HepG2 (cell line): ENCODE data around the gene UNC13D. TPM values are rescaled to one million over a fixed set of nuclear protein-coding genes. Genes with fewer than 3 reads are reported as not detected.

Experiments
- ATRX ChIP-seq: sonication (generic); formaldehyde crosslinking; IDR thresholded peaks from 2 replicates; pipeline ENCODE4 v1.4.0; 2020; ENCODE audit warnings: missing genetic modification reagents, borderline replicate concordance
- HNRNPUL1 ChIP-seq: fragments of 200-400 bp; formaldehyde crosslinking; IDR thresholded peaks from 2 replicates; pipeline ENCODE4 v1.6.1; 2017; ENCODE audit warnings: low read depth, mild to moderate bottlenecking, low read length, moderate library complexity
- HOXA3 ChIP-seq: sonication (generic); formaldehyde crosslinking; IDR thresholded peaks from 2 replicates; pipeline ENCODE4 v1.5.0; 2020; ENCODE audit warnings: missing genetic modification reagents
- KLF11 ChIP-seq: IDR thresholded peaks from 2 replicates; pipeline ENCODE4 v1.6.1; 2016; ENCODE audit warnings: missing compliant biosample characterization
- MXI1 ChIP-seq: IDR thresholded peaks from 3 replicates; pipeline ENCODE4 v1.6.1; 2012; ENCODE audit warnings: low read depth, low read length, inconsistent platforms, borderline replicate concordance
- MYNN ChIP-seq: sonication (generic); formaldehyde crosslinking; IDR thresholded peaks from 2 replicates; pipeline ENCODE4 v1.4.0; 2020; ENCODE audit warnings: mild to moderate bottlenecking, low read depth, missing genetic modification reagents
- RARG ChIP-seq: sonication (generic); formaldehyde crosslinking; IDR thresholded peaks from 2 replicates; pipeline ENCODE4 v1.4.0; 2020; ENCODE audit warnings: low read depth, mild to moderate bottlenecking, missing genetic modification reagents
- SIN3B ChIP-seq: fragments of 150-350 bp; IDR thresholded peaks from 2 replicates; pipeline ENCODE4 v1.6.1; 2014; ENCODE audit warnings: low read length
- SMAD9 ChIP-seq: sonication (generic); formaldehyde crosslinking; IDR thresholded peaks from 2 replicates; pipeline ENCODE4 v1.5.1; 2020; ENCODE audit warnings: mild to moderate bottlenecking, missing genetic modification reagents
- TARDBP ChIP-seq: sonication (generic); formaldehyde crosslinking; IDR thresholded peaks from 2 replicates; pipeline ENCODE4 v1.8.0; 2022; ENCODE audit warnings: mild to moderate bottlenecking, missing genetic modification reagents
- ZBTB21 ChIP-seq: sonication (generic); formaldehyde crosslinking; IDR thresholded peaks from 2 replicates; pipeline ENCODE4 v1.4.0; 2020; ENCODE audit warnings: missing genetic modification reagents
- ZBTB3 ChIP-seq: sonication (generic); formaldehyde crosslinking; IDR thresholded peaks from 2 replicates; pipeline ENCODE4 v1.4.0; 2020; ENCODE audit warnings: low read depth, mild to moderate bottlenecking, moderate library complexity, missing genetic modification reagents, borderline replicate concordance
- ZFP62 ChIP-seq: sonication (generic); formaldehyde crosslinking; IDR thresholded peaks from 2 replicates; pipeline ENCODE4 v1.4.0; 2020; ENCODE audit warnings: missing genetic modification reagents
- ZNF281 ChIP-seq: sonication (generic); formaldehyde crosslinking; IDR thresholded peaks from 2 replicates; pipeline ENCODE4 v1.4.0; 2020; ENCODE audit warnings: missing genetic modification reagents, borderline replicate concordance
- ZNF530 ChIP-seq: sonication (generic); formaldehyde crosslinking; IDR thresholded peaks from 2 replicates; pipeline ENCODE4 v1.5.0; 2020; ENCODE audit warnings: low read depth, mild to moderate bottlenecking, missing genetic modification reagents
- ZNF562 ChIP-seq: sonication (generic); formaldehyde crosslinking; IDR thresholded peaks from 2 replicates; pipeline ENCODE4 v1.8.0; 2022; ENCODE audit warnings: missing genetic modification reagents, borderline replicate concordance
- ZNF652 ChIP-seq: IDR thresholded peaks from 2 replicates; pipeline ENCODE4 v1.6.1; 2016; ENCODE audit warnings: low read depth, borderline replicate concordance
- ZNF660 ChIP-seq: sonication (generic); formaldehyde crosslinking; IDR thresholded peaks from 2 replicates; pipeline ENCODE4 v1.5.1; 2020; ENCODE audit warnings: mild to moderate bottlenecking, low read depth, missing genetic modification reagents, borderline replicate concordance
- ZNF672 ChIP-seq: sonication (generic); formaldehyde crosslinking; IDR thresholded peaks from 2 replicates; pipeline ENCODE4 v1.8.1; 2022; ENCODE audit warnings: missing genetic modification reagents
- polyA plus RNA-seq, 8 experiments: library from polyadenylated mRNA; depleted of rRNA in 3 of 8; stranded (reverse) in 7 of 8; unstranded in 1 of 8; fragments of >200 nt; fragmentation: Illumina TruSeq in 4 of 8; extraction: Trizol in 4 of 8; gene quantifications; 2 replicates each; pipeline versions ENCODE4 v1.2.1 to v1.2.3, GENCODE V29; 2011 to 2016; ENCODE audit warnings: low read depth in 4 of 8, missing spikeins in 1 of 8, mixed read lengths in 1 of 8; ENCODE audit not compliant: insufficient read depth in 1 of 8
- total RNA-seq, 5 experiments: library from RNA; depleted of rRNA; stranded (reverse); fragments of >200 nt; fragmentation: Illumina TruSeq; extraction: Trizol; gene quantifications; 2 replicates each; pipeline ENCODE4 v1.2.3, GENCODE V29; 2016; ENCODE audit warnings: low read depth in 1 of 5
- TF ChIP-seq, protein P1 (sequence below): sonication (generic); formaldehyde crosslinking; IDR thresholded peaks from 2 replicates; pipeline ENCODE4 v1.9.0; 2022; ENCODE audit warnings: missing genetic modification reagents, mild to moderate bottlenecking, borderline replicate concordance
- TF ChIP-seq, protein P2 (sequence below): sonication (generic); formaldehyde crosslinking; IDR thresholded peaks from 2 replicates; pipeline ENCODE4 v1.4.0; 2020; ENCODE audit warnings: missing genetic modification reagents
- TF ChIP-seq, protein P3 (sequence below): sonication (generic); formaldehyde crosslinking; IDR thresholded peaks from 2 replicates; pipeline ENCODE4 v1.4.0; 2020; ENCODE audit warnings: missing genetic modification reagents

The UNC13D gene
- total and polyA plus RNA-seq, 2 of the 13 experiments (the other 11 are each of a cell fraction or from before 2014, with no cell fraction given) = 29.7 to 42.7 TPM

DNA sequence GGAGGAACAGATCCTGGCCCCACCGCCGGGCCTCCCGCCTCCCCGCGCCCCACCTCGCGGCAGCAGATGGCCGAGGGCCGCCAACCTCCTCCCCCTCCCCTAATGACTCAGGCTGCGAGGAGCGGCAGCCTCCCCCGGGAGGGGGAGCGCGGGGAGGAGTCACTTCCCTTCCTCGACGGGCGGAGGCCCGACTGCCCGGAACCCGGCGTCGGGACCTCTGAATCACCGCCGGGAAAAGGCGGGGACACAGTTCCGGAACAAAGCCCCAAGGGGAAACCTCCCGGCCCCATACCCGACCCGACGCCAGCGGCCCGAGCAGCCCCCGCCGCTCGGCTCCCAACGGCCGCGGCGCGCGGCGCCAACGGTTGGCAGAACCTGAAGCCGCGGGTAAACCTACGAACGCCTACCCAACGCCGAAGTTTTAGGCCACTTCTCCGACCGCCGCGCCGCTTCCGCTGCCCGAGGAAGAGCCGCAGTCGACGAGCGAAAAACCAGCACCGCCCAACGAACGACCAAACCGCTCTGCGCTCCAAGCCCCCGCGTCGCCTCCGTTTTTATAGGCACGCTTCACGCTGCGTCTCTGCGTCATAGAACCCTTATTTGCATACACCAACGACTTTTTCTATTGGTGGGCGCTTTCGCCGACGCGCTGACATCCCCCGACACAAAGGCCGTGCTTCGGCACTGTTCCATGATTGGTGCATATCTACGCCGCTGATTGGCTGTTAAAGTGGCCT is 64.8 kb downstream of the UNC13D start (continued):
- TF ChIP-seq ZNF530 (CRISPR knock-in tag) = no peak; the same call in 1 of the 2 replicates
- TF ChIP-seq, protein P1, sequence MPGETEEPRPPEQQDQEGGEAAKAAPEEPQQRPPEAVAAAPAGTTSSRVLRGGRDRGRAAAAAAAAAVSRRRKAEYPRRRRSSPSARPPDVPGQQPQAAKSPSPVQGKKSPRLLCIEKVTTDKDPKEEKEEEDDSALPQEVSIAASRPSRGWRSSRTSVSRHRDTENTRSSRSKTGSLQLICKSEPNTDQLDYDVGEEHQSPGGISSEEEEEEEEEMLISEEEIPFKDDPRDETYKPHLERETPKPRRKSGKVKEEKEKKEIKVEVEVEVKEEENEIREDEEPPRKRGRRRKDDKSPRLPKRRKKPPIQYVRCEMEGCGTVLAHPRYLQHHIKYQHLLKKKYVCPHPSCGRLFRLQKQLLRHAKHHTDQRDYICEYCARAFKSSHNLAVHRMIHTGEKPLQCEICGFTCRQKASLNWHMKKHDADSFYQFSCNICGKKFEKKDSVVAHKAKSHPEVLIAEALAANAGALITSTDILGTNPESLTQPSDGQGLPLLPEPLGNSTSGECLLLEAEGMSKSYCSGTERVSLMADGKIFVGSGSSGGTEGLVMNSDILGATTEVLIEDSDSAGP (CRISPR knock-in tag) = peak; percentile 93
- 0 out of 2 replicates have a peak, but pooled peaks have one; percentile 8 for TF ChIP-seq TARDBP
- 0 out of 2 replicates have a peak, but pooled peaks have one; percentile 55 for TF ChIP-seq ZNF562
- peak; percentile 93 for TF ChIP-seq KLF11
- TF ChIP-seq SMAD9 (CRISPR knock-in tag) = 0 out of 2 replicates have a peak, but pooled peaks have one; percentile 51
- TF ChIP-seq ZNF672 (CRISPR knock-in tag) = 0 out of 2 replicates have a peak, but pooled peaks have one; percentile 39
- TF ChIP-seq ZBTB3 = no peak; the same call in 1 of the 2 replicates
- TF ChIP-seq SIN3B = peak; percentile 65; the same call in 1 of the 2 replicates
- no peak for TF ChIP-seq ZFP62
- TF ChIP-seq ZBTB21 = peak; percentile 68
- TF ChIP-seq, protein P2, sequence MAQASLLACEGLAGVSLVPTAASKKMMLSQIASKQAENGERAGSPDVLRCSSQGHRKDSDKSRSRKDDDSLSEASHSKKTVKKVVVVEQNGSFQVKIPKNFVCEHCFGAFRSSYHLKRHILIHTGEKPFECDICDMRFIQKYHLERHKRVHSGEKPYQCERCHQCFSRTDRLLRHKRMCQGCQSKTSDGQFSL (CRISPR knock-in tag) = no peak
- peak; percentile 79; the same call in 1 of the 3 replicates for TF ChIP-seq MXI1
- TF ChIP-seq HNRNPUL1 = peak; percentile 74; the same call in 1 of the 2 replicates
- TF ChIP-seq ZNF281 = peak; percentile 56; the same call in 1 of the 2 replicates
- no peak for TF ChIP-seq ZNF660
- 0 out of 2 replicates have a peak, but pooled peaks have one; percentile 81 for TF ChIP-seq MYNN (CRISPR knock-in tag)
- peak; percentile 66; the same call in 1 of the 2 replicates for TF ChIP-seq ATRX (CRISPR knock-in tag)
- TF ChIP-seq ZNF652 (CRISPR knock-in tag) = no peak
- TF ChIP-seq HOXA3 (CRISPR knock-in tag) = peak; percentile 91
- TF ChIP-seq, protein P3, sequence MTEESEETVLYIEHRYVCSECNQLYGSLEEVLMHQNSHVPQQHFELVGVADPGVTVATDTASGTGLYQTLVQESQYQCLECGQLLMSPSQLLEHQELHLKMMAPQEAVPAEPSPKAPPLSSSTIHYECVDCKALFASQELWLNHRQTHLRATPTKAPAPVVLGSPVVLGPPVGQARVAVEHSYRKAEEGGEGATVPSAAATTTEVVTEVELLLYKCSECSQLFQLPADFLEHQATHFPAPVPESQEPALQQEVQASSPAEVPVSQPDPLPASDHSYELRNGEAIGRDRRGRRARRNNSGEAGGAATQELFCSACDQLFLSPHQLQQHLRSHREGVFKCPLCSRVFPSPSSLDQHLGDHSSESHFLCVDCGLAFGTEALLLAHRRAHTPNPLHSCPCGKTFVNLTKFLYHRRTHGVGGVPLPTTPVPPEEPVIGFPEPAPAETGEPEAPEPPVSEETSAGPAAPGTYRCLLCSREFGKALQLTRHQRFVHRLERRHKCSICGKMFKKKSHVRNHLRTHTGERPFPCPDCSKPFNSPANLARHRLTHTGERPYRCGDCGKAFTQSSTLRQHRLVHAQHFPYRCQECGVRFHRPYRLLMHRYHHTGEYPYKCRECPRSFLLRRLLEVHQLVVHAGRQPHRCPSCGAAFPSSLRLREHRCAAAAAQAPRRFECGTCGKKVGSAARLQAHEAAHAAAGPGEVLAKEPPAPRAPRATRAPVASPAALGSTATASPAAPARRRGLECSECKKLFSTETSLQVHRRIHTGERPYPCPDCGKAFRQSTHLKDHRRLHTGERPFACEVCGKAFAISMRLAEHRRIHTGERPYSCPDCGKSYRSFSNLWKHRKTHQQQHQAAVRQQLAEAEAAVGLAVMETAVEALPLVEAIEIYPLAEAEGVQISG (CRISPR knock-in tag) = peak; percentile 87
- 0 out of 2 replicates have a peak, but pooled peaks have one; percentile 79 for TF ChIP-seq RARG (CRISPR knock-in tag)
